GM04504 (cell line): ENCODE results near the gene PITPNM3.
"Not testable (repeated sequence)": the region's sequence is repeated elsewhere in the genome, so short reads cannot be mapped to it uniquely, and the experiment has no call there.

ENCODE experiments used
- DNase-seq: peaks from one replicate; pipeline ENCODE4 v3.0.0-alpha.2; 2012; ENCODE audit warnings: low read depth

Gene PITPNM3

DNA sequence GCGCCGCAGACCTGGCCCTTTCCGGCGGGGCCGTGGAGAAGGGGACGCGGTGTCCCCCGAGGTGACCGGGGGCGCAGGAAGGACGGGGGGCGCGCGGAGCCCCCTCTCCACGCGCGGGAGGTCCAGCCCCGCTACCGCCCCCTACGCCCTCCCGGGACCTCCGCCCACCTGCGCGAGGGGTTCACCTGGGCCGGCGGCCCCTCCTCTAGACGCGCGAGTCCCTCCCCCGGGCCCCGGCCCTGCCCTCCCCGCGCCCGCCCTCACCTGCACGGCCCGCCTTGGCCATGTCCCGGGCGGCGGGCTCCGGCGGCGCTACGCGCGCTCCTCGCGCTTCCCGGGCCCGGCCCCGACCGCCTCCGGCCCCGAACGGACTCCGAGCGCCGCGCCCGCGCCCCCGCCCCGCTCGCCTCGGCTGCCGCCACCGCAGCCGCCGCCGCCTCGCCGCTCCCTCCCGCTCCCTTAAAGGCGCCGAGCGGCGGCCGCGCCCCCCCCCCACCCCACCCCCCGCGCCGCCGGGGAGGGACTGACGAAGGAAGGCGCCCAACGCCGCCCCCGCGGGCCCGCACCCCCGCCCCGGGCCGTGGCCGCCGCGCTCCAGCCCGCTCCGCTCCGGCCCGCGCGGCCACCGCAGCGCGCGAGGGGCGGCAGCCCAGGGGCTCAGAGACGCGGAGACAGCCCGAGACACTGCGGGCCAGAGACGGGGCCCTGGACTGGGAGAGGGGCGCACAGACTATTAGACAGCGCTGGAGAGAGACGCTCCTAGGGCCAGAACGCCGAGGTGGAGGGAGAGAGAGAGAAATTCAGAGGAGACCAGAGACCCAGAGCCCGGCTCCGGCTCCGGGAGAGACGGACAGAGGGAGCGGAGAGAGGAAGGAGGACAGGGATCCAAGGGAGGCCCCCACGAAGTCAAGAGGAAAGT lies at the start of gene PITPNM3:
PITPNM3 (minus strand) TSS at position 435 of the 919 bp plus-strand sequence; CDS start at position 286, 149 bp downstream.
- DNase-seq = no peak

DNA sequence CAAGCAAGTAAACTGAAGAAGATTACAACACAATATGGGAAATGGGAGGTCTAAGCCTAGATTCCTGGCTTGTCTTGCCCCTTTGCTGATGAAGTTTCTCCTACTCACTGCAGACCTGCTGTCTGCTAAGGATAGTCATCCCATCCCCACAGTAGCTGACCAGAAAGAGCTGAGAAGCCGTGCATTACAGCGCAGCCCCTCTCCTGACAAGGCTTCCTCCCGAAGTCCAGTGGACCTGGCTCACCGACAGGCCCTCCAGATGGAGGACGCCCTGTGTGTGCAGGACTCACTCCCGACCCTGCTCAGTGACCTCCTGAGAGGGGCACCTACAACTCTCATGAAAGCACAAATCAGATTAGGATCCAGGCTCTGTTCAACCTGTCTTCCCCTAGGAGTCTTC lies 48.8 kb upstream of the PITPNM3 start:
- no peak for DNase-seq

DNA sequence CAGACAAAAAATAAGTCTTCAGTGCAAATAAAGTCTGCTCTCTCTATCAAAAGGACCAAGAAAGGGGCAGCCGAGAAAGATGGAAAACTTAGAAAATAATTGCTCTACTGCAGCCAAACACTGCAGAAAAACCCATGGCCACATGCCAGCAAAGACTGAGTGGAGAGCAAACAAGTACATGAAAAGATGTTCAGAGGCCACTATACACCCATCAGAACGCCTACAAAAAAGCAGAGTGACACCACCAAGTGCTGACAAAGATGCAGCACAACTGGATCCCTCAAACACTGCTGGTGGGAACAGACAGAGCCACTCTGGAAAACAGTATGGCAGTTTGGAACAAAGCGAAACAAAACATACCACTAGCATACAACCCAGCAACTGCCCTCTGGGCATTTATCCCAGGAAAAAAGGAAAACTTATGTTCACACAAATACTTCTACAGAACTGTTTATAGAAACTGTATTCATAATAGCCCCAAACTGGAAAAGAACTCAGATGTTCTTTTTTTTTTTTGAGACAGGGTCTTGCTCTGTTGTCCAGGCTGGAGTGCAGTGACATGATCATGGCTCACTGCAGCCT lies 47.5 kb upstream of the PITPNM3 start:
- DNase-seq = no peak

DNA sequence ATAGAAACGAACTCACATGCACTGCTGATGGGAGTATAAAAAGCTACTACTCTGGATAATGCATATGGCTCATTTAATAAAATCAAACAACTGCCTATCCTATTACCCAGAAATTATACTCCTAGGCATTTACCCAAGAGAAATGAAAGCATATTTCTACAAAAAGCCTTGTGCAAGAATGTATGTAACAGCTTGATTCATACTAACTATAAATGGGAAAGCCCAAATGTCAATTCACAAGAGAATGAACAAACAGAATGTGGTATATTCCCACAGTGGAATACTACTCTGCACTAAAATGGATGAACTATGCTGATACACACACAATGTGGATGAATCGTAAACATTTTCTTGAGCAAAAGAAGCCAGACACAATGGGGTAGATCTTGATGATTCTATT lies 45.8 kb upstream of the PITPNM3 start:
- DNase-seq = no peak

DNA sequence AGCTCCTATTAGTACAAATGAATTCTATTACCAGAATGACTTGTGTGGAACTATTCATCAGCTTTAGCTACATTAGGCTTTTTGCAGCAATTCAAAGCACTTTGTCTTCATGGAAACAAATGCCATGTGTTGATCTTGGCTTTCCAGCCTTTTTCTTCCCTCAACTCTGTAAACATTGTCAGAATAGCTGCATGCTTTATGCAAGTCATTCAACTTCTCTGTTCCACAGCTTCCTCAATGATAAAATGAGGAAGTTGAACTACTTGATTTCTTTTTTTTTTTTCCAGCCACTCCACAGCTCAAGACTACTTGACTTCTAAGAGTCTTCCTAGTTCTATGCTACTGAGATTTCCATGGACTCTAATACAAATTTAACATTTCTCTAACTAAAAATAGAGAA lies 43.0 kb upstream of the PITPNM3 start:
- no peak for DNase-seq

DNA sequence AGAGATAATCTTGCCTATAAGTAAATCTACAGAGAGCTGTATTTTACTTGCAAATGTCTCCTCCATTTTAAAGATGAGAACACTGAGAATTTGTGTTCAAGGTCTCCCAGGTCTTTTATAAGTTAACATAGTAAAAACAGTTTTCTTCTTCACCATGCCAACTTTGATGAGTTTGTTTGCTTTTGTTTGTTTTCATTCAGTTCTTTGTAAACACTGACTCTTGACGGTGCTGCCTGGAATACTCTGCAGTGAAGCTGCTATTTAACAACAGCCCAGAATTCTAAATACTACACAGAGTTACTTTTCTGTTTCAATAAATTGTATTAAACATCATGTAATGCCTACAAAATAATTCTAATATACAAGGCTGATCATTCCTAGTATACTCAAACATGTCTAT lies 41.4 kb upstream of the PITPNM3 start:
- DNase-seq = no peak

DNA sequence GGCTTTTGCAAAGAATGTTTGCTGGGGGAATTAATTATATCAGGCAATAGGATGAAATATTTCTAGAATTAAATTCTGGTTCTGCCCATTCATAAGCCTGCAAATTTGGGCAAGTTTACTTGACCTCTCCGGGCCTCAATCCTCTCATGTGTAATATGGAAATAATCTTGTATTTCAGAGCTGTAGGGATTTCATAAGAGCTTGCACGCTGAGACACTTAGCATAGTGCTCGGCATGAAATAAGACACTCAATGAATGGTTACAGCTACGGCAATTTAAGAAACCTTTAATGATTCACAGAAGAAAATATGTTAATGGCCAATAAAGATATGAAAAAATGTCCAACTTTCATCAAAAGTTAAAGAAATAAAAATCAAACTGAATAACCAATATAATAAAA lies 40.6 kb upstream of the PITPNM3 start:
- DNase-seq = no peak

DNA sequence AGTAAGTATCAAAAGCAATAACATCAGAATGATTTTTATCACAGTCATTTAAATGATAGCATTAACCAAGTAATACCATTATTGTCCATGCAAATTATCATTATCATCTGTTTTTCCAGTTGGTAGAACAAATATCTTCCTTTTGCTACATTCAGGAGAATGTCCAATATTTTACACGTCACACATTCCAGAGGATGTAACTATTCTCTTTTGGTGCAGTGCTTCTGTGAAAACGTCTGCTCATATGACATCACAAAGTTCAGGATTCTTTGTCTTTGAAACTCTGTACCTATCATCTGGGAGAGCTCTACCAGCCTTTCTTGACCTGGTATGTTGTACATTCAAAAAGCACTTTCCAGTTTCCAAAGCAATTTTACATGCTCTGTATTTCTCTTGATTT lies 40.2 kb upstream of the PITPNM3 start:
- no peak for DNase-seq

DNA sequence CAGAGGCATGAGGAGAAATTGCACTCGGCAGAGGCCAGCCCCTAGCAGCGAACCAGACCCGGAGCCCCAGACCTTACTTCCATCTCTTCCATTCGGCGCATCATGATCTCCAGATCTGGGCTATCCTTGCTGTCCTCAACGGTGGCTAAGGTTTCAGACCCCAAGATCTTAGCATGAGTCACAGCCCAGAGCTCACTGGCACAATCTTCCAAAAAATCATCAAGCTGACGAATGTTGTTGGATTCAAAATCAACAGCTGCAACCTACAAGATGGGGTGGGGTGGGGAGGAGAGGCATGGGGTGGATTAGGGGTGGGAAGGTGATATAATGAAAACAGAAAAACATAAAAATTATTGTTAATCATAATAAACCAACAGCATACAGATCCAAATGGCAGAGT lies 39.7 kb upstream of the PITPNM3 start:
- no peak for DNase-seq

DNA sequence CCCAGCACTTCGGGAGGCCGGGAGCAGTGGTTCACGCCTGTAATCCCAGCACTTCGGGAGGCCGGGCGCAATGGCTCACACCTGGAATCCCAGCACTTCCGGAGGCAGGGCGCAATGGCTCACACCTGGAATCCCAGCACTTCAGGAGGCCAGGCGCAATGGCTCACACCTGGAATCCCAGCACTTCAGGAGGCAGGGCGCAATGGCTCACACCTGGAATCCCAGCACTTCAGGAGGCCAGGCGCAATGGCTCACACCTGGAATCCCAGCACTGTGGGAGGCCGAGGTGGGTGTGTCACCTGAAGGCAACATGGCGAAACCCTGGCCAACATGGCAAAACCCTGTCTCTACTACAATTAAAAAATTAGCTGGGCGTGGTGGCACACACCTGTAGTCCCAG lies 37.0 kb upstream of the PITPNM3 start:
- not testable (repeated sequence) for DNase-seq

DNA sequence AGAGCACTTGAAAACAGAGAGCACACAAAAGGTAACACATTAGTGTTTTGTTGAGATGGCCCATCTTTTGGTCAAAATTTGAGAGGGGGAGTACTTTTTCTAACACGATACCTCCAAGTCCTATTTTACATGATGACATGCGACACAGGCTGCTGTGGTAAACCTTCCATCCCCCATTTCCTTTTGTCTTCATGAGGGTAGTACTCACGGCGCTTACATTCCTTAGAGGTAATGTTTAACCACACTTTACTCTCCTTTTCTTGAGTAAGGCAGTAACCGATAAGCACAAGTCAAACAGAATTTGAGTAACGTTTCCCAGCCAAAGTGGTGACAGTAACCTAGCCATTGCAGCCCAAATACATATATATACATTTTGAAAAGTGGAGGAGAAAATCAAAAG lies 35.8 kb upstream of the PITPNM3 start:
- no peak for DNase-seq

DNA sequence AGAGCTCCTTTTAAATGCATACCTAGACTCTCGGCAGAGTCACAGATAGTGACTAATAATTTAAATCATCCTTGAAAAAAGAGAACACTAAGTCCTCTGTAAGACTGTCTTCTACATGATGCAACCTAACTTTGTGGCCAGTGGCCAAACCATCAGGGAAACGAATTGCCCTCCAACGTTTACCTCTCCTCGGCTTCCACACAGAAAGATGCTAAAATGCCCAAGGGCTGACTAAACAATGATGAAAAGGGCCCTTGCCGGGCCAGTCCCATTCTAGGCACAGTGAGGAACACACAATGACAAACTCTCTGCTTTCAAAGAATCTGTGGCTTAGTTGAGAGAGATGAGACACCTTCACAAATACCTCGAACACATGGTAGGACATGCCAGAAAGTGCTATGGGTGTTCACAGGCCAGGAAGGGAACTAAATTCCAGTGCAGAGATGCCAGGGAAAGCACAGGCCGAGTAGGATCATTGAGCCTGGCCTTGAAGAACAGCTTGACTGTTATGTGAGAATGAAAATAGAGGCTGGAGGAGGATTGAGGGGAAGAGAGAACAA lies 35.3 kb upstream of the PITPNM3 start:
- peak; percentile 58 for DNase-seq

DNA sequence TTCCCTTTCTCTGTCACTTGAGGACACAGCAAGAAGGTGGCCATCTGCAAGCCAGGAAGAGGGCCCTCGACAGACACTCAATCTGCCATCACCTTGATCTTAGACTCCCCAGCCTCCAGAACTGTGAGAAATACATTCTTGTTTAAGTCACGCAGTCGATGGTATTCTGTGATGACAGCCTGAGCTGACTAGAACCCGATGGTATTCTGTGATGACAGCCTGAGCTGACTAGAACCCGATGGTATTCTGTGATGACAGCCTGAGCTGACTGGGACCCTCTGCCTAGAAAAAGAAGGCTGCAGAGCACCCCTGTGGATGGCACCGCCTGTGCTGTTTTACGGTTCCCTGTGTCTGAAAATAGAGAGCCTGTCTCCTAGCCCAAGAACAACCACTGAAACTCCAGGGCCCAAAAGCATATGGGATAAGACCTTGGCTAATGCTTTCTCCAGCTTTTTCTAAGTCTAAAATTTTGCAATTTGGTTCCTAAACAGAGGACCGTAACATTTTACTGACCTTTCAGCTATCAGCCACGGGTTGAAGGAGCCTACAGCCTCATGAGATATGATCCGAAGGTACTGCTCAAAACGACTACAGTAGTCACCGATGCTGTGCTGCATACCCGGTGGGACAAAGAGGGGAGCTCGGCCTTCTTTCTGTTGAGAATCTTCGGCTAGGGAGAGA lies 33.1 kb upstream of the PITPNM3 start:
- DNase-seq = no peak

DNA sequence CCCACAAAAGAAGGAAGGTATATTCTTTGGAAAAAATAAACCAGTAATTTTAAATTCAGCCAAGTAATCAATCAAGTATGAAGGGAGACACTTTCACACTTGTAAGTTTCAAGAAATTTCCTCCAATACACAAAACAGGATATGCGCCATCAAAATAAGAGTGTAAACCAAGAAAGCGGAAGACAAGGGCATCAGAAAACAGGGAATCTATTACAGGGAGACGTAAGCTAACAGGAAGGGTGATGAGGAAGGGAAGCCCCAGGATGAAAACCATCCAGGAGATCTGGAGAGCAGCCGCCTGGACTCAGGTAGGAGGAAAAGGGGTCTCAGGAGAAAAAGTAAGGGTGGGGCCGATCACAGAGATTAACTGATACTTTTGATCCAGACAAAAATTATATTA lies 31.8 kb upstream of the PITPNM3 start:
- DNase-seq = no peak

DNA sequence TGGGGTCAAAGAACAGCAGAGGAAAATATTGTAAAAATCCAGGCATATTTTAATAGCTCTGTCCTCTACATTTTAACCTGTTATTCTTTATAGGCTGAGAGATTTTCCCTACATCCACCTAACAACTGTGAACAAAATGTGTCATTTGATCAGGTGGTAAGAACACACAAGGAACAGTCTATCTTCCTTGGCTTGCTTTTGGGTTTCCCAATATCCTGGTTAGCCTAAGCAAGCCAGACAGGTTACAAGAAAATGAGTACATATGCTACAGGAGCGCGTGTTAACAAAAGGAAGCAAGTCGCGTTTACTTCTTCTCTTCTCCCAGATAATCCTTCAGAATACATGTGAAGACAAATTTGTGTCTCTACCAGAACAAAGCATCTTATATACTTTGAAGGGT lies 31.0 kb upstream of the PITPNM3 start:
- no peak for DNase-seq

DNA sequence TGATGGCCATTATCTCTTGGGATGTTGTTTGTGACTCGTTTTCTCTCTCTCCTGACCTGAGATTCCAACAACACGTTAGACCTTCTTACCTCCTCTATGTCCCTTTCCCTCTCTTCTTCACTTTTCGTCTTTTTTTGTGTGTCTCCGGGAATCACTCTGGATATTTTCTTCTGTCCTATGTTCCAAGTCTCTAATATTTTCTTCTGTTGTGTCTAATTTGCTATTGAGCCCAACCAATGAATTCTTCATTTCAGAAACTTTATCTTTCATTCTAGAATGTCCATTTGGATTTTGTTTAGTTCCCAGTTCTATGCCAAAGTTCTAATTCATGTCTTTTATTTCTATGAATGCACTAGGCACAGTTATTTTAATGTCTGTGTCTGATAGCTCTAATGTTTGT lies 27.1 kb upstream of the PITPNM3 start:
- DNase-seq = no peak

DNA sequence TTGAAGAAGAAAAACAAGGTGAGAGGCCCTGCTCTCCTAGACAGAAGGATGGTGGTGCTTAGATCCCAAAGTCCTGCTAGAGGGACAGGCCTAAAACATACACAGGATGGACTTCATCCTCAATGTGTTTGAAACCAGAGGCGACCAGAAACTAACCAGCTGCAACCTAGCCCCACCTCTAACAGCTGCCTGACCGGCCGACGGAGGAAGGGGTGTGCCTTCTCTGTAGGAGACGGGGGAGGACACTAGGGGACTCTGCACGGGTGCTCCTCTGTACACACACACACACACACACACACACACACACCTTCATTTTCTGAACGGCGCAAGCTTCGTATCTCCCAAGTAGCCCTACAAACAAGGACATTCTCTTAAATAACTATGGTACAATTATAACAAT lies 24.3 kb upstream of the PITPNM3 start:
- no peak for DNase-seq

DNA sequence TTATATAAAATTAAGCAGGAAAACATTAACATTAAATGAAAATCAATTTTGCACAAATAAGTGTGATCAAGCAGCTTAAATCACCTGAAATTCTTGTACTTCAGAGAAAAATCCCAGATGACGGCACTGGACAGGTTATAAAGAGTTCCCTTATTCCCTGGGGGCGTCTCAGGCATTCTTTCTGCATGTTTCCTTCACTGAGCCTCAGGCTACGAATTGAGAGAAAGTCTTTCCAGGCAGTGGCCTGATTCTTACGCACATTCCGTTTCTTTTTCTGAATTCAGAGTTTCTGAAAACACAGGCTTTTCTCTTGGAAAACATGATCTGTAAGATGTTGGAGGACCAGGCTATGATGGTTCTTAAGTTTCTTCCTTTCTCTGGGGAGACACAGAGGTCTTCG lies 22.1 kb upstream of the PITPNM3 start:
- DNase-seq = no peak

DNA sequence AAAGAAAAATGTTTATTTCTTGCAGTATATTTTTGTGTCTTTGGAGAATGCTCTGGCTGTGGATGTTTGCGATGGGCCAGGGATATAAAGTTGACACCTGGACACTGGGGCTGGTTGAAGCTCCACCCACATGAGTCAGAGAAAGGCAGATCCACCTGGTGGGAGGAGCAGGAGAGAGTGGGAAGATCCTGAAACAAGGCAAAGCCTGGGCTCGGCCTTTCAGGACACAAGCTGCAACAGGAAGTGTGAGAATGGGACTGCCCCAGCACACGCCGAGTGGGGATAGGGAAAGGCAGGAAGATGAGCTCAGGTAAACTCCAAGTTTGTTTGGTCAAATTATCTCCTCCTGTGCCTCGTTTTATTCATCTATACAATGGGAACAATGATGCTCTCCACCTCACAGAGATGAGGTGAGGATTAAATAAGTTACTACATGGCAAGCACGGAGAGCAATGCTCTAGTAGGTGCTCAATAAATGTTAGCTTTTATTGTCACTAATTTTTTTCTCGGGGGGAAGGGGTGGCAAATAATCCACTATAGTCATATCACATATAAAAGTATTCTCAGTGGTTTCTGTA lies 21.4 kb upstream of the PITPNM3 start:
- no peak for DNase-seq

DNA sequence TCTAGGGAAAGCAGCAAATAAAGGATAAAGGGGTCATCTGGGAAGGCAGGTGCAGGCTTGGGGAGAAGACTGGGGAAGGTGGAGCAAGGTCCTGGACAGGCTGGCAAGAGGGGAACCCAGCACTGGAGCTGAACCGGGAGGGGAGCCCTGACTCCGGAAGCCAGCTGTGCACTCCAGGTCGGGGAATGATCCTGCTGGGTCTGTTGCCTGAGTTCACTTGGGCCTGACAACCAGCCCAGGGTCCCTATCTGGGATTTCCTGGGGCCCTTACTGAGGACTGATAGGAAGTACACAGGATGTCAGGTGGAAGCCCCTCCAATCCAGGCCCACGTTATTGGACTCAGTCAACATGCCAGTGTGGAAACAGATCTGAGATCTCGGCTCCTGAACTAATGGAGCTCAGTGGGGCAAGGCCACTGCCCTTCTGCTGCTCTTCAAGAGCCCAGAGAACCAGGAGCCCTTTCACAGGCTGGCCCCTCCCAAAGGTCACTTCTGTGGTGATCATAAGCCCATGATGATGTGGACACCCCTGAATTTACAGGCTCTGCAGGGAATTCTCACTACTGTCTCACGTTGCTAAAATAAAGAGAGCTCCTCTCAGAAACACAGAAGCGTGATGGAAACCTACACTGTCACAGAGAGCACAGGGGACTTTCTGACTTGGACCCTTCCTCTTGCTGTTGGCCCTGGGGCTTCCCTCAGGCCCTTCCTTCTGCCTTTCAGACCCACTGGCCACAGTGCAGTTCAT lies 19.9 kb upstream of the PITPNM3 start:
- no peak for DNase-seq

DNA sequence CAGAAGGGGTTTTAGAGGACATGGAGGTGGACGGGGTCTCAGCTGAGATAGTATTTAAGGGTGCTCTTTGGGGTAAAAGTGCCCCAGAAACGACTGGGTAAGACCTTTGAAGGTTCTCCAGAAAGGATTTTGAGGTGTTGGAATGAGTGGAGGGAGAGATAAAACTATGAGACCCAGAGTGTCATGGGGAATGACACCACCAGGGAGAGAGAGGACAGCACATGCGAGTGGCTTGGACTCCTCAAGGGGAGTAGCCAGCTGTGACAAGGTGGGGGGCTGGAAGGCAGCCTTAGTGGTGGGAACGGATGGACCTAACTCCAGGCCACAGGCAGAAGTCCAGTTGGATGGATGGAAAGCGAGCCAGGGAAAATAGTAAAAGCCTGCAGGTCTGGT lies 19.2 kb upstream of the PITPNM3 start:
- DNase-seq = no peak
